K562 (cell line): ENCODE data around the gene SYTL5. TPM values are rescaled to one million over a fixed set of nuclear protein-coding genes. Genes with fewer than 3 reads are reported as not detected.

Experiments
- ATAC-seq: fragments of 200-7000 bp; cut with Tn5 transposase; 3 replicates; pipeline ENCODE4 v1.9.1; 2020; ENCODE audit warnings: moderate library complexity
- BruUV-seq: library from RNA; stranded (reverse); fragments of 400-500 nt; replicated peaks from 2 replicates; lab custom pipeline; 2021; lab: Mats Ljungman, UMichigan
- CTCF ChIA-PET: fragments of 300-600 bp; formaldehyde crosslinking; extraction: SDS; loops from one replicate; lab custom pipeline; 2021; ENCODE audit warnings: low intra/inter-chr PET ratio; lab: Yijun Ruan, JAX
- POLR2A ChIA-PET: fragments of 300-600, 350-650 bp; sonication (Branson Sonifier 250); formaldehyde crosslinking; extraction: SDS; loops from one replicate; lab custom pipeline; 2021; ENCODE audit warnings: antibody characterized with exemption, inconsistent platforms; lab: Yijun Ruan, JAX
- DNase-seq, 4 experiments: peaks; one replicate each; pipeline versions ENCODE4 v3.0.0 to v3.0.0-alpha.2; 2011 to 2018; ENCODE audit warnings: low spot score in 3 of 4, mixed read lengths in 3 of 4; ENCODE audit errors: extremely low read depth in 1 of 4
- FAIRE-seq: peaks from 2 replicates; lab custom pipeline; 2011; peaks lifted over from hg19 to GRCh38; lab: Jason Lieb, UNC
- H2AFZ ChIP-seq: 2 replicates; pipeline ENCODE4 v1.6.0; 2011; ENCODE audit warnings: low read depth, low read length, control low read depth, inconsistent platforms
- H3K27ac ChIP-seq: fragments of 200-600 bp; 3 replicates; pipeline ENCODE4 v1.8.0; 2011; ENCODE audit warnings: low read depth, mild to moderate bottlenecking, control low read depth, inconsistent platforms, low read length, moderate library complexity, mixed read lengths; ENCODE audit errors: extremely low read depth
- H3K27me3 ChIP-seq, 2 experiments: fragments of 300-600 bp in 1 of 2; 2 replicates in 1 of 2; 3 replicates in 1 of 2; pipeline versions ENCODE4 v1.6.0 to v1.8.0; 2011; ENCODE audit warnings: inconsistent platforms in 2 of 2, low read length in 2 of 2, mild to moderate bottlenecking in 1 of 2, mixed read lengths in 1 of 2, moderate library complexity in 1 of 2; ENCODE audit not compliant: control insufficient read depth in 2 of 2, insufficient read depth in 2 of 2
- H3K36me3 ChIP-seq: fragments of 300-600 bp; 3 replicates; pipeline ENCODE4 v1.8.0; 2011; ENCODE audit warnings: mild to moderate bottlenecking, low read length, inconsistent platforms; ENCODE audit not compliant: control insufficient read depth, insufficient read depth
- H3K4me1 ChIP-seq, 2 experiments: fragments of 200-600 bp in 1 of 2; replicated peaks in 1 of 2; 2 replicates in 1 of 2; 3 replicates in 1 of 2; pipeline versions ENCODE4 v1.5.1 to v1.8.0; 2011; ENCODE audit warnings: inconsistent platforms in 2 of 2, low read length in 2 of 2, mild to moderate bottlenecking in 1 of 2, mixed read lengths in 1 of 2, moderate library complexity in 1 of 2; ENCODE audit not compliant: control insufficient read depth in 2 of 2, insufficient read depth in 2 of 2
- H3K4me2 ChIP-seq: 2 replicates; pipeline ENCODE4 v1.6.1; 2011; ENCODE audit warnings: low read length, control low read depth, inconsistent platforms, mixed read lengths; ENCODE audit not compliant: insufficient read depth
- H3K4me3 ChIP-seq: fragments of 200-600 bp; sonication (generic), shearing (Covaris generic); 2 replicates; pipeline ENCODE4 v1.5.1; 2016; ENCODE audit warnings: control low read depth, inconsistent platforms
- H3K79me2 ChIP-seq: fragments of 200-600 bp; 3 replicates; pipeline ENCODE4 v1.8.0; 2011; ENCODE audit warnings: low read length, inconsistent platforms; ENCODE audit not compliant: control insufficient read depth, insufficient read depth
- H3K9ac ChIP-seq, 2 experiments: 2 replicates each; pipeline versions ENCODE4 v1.6.0 to v1.6.1; 2011; ENCODE audit warnings: low read depth in 2 of 2, low read length in 2 of 2, control low read depth in 1 of 2, inconsistent platforms in 1 of 2, mild to moderate bottlenecking in 1 of 2, mixed read lengths in 1 of 2; ENCODE audit not compliant: insufficient read depth in 1 of 2
- H3K9me1 ChIP-seq: one replicate; pipeline ENCODE4 v1.6.0; 2011; ENCODE audit warnings: inconsistent platforms, mild to moderate bottlenecking, low read length, moderate library complexity; ENCODE audit not compliant: control insufficient read depth, insufficient read depth
- H3K9me3 ChIP-seq: replicated peaks from 2 replicates; pipeline ENCODE4 v1.5.1; 2011; ENCODE audit warnings: low read depth, low read length, inconsistent platforms; ENCODE audit not compliant: control insufficient read depth, insufficient read depth
- H4K20me1 ChIP-seq: replicated peaks from 2 replicates; pipeline ENCODE4 v1.6.1; 2011; ENCODE audit warnings: low read length, inconsistent platforms, mixed read lengths; ENCODE audit not compliant: control insufficient read depth, insufficient read depth
- CREM ChIP-seq: IDR thresholded peaks from 2 replicates; pipeline ENCODE4 v1.6.1; 2014; ENCODE audit warnings: antibody characterized with exemption, low read depth
- KDM4B ChIP-seq, 2 experiments: fragments of 450-650 bp in 1 of 2; sonication (generic) in 1 of 2; IDR thresholded peaks; 2 replicates each; pipeline ENCODE4 v1.6.1; 2016 to 2017; ENCODE audit warnings: borderline replicate concordance in 2 of 2, antibody characterized with exemption in 1 of 2, low read depth in 1 of 2, mild to moderate bottlenecking in 1 of 2
- MED1 ChIP-seq: sonication (generic); formaldehyde crosslinking; IDR thresholded peaks from 2 replicates; pipeline ENCODE4 v1.8.1; 2023; ENCODE audit warnings: missing genetic modification reagents, borderline replicate concordance
- NR2C1 ChIP-seq, 2 experiments: fragments of 450-650 bp; IDR thresholded peaks; 2 replicates each; pipeline ENCODE4 v1.6.1; 2017; ENCODE audit warnings: mild to moderate bottlenecking in 2 of 2, antibody characterized with exemption in 1 of 2, inconsistent platforms in 1 of 2, missing compliant biosample characterization in 1 of 2, missing genetic modification characterization in 1 of 2
- PCBP2 ChIP-seq: fragments of 200-400 bp; formaldehyde crosslinking; IDR thresholded peaks from 2 replicates; pipeline ENCODE4 v1.6.1; 2018; ENCODE audit warnings: low read length, low read depth, mild to moderate bottlenecking, moderate library complexity; ENCODE audit not compliant: poor library complexity, severe bottlenecking
- SMARCB1 ChIP-seq: IDR thresholded peaks from 2 replicates; pipeline ENCODE4 v1.6.1; 2011; ENCODE audit warnings: improper control_type of control experiment, low read depth; ENCODE audit not compliant: insufficient read length
- ZNF384 ChIP-seq: IDR thresholded peaks from 2 replicates; pipeline ENCODE4 v1.6.1; 2012; ENCODE audit warnings: low read depth, low read length, improper control_type of control experiment
- ZNF707 ChIP-seq: fragments of 250-450 bp; sonication (Bioruptor Pico); conservative IDR thresholded peaks from 2 replicates; pipeline ENCODE4 v1.8.0; 2022; ENCODE audit warnings: inconsistent platforms, mild to moderate bottlenecking, moderate library complexity
- WGBS: fragments of 100-300 bp; shearing (Covaris generic); methylation state at CpG from one replicate; pipeline ENCODE4 v1.1.6; 2016; ENCODE audit warnings: low coverage, mixed read lengths; ENCODE audit not compliant: insufficient coverage; ENCODE audit errors: missing lambda C conversion rate; 5-methylcytosine and 5-hydroxymethylcytosine counted together
- in situ Hi-C: fragments of 300-500 bp; cut with MboI; formaldehyde crosslinking; loops from 4 replicates; pipeline ENCODE4 v1.15.0; 2018; ENCODE audit warnings: inconsistent platforms, mixed read lengths
- intact Hi-C: fragments of 100-400 bp; cut with micrococcal nuclease; formaldehyde crosslinking; loops from 2 replicates; pipeline ENCODE4 v1.14.2; 2022
- polyA plus RNA-seq, 8 experiments: library from polyadenylated mRNA; depleted of rRNA in 4 of 8; stranded (reverse) in 5 of 8; unstranded in 3 of 8; fragments of >200 nt; fragmentation: Nextera tagmentation in 2 of 8; fragmentation: Illumina TruSeq in 1 of 8; extraction: Ambion mirVana in 2 of 8; extraction: Trizol in 1 of 8; gene quantifications; 2 replicates each; pipeline versions ENCODE4 v1.2.1 to v1.2.3, GENCODE V29; 2011 to 2014; ENCODE audit warnings: inconsistent platforms in 1 of 8, missing spikeins in 1 of 8
- total RNA-seq, 7 experiments: library from RNA; depleted of rRNA in 6 of 7; stranded (reverse); fragments of >200 nt in 6 of 7; fragmentation: Illumina TruSeq in 2 of 7; extraction: Trizol in 2 of 7; gene quantifications; 2 replicates each; pipeline versions ENCODE4 v1.2.1 to v1.2.3, GENCODE V29; 2011 to 2021; ENCODE audit warnings: low replicate concordance in 1 of 7

Gene SYTL5
- total and polyA plus RNA-seq, 9 of the 15 experiments (the other 6 are each of a cell fraction or from before 2014, with no cell fraction given), result 0.01 to 0.25 (median 0.09) TPM

DNA sequence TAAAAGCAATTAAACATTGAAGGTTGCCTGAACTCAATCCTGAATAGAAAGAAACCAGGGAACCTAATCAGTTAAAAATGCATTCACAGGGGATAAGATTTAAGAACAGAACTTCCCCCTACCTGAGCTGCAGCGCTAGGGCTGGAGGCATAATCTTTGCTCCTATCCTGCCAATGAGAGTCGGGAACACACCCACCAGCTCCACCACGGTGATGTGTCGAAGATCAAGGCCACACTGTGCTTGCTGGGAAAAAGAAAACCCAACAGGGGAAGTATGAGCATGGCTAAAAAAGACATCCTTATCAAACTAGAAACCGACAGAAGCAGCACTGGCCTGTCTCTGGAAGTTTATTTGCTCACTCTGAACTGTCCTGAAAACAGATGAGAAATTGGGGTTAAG lies 148.0 kb downstream of the SYTL5 start:
- Histone ChIP-seq H3K9me1 (no peaks in the 10 kb centered on the region), H3K9ac (no peak overlapping the region), H3K9me3 (no peaks in the 10 kb centered on the region), H3K4me1 (no peaks in the 10 kb centered on the region), H3K4me2 (no peak overlapping the region), H3K27me3 (no peaks in the 10 kb centered on the region; a peak in 1 of 5 replicates), H2AFZ (no peak overlapping the region), H3K79me2 (no peaks in the 10 kb centered on the region), H3K27ac (no peak overlapping the region), H4K20me1 (no peaks in the 10 kb centered on the region), H3K36me3 (no peaks in the 10 kb centered on the region), H3K4me3 (no peak overlapping the region)
- in situ Hi-C loops (loop anchor here (25.0 kb wide), 2 partner anchors 417 to 642 kb away; no protein-coding TSS in a partner anchor), intact Hi-C loops (no loop called here)
- DNase-seq (peak in 1 of 4 experiments; percentile 4), ATAC-seq (no peak), FAIRE-seq (no peak)
- POLR2A ChIA-PET, result no interaction called here
- WGBS, result 0% methylated on average over 5 of the region's 5 CpGs
- no peak for TF ChIP-seq MED1 (CRISPR knock-in tag)
- no peak for TF ChIP-seq KDM4B (IDR thresholded peaks at IDR 0.05; ENCODE audit: borderline replicate concordance in 2 of 2, low read depth in 1 of 2)
- TF ChIP-seq ZNF707 (CRISPR knock-in tag), result no peak
- TF ChIP-seq NR2C1 (IDR thresholded peaks at IDR 0.05), result no peak
- TF ChIP-seq NR2C1 (tag; IDR thresholded peaks at IDR 0.05), result no peak
- TF ChIP-seq SMARCB1, result no peak
- no peak for TF ChIP-seq ZNF384
- TF ChIP-seq CREM, result no peak
- no peak for TF ChIP-seq PCBP2
- BruUV-seq, result no TSS peak
- CTCF ChIA-PET, result no interaction called here
